PC-9 (cell line): Measurements from ENCODE around the gene OR2V1.

Experiments used
- EZH2 ChIP-seq: fragments of 200-600 bp; sonication (generic); IDR thresholded peaks from 2 replicates; pipeline ENCODE4 v1.8.0; 2017; ENCODE audit warnings: antibody characterized with exemption, low read depth
- TF ChIP-seq, protein P1 (sequence below): fragments of 200-600 bp; sonication (generic); conservative IDR thresholded peaks from 2 replicates; pipeline ENCODE4 v1.6.1; 2017; ENCODE audit warnings: mixed run types, antibody characterized with exemption, mild to moderate bottlenecking, moderate library complexity

DNA sequence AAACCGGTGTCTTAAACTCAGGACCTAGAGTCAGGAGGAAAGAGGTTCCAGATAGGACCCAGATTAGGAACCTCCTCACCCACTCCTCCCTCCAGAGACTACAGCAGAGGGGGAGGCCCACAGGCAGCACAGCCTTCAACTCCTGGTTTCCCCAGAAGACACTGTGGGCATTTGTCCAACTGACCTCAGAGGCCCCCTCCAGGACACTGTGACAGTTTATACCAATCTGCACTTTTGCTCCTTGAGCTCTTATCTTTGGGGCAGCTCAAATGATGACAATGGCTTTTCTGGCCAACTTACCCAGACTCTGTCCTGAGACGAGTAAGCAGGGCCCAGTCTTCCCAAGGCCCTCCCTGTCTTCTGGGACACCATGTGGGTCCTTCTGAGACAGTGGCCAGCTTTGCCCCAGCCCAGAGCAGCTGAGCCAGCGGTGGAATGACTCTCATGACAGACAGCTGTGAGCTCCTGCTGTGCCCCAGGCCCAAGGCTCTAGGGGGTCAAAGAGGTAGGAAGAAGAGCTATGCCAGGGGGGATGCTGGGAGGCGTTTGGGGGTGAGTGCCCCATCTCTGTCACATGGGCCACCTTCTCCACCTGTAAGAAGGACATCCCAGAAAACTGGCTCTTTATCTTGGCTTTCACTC lies 30.7 kb upstream of the OR2V1 start:
- TF ChIP-seq, protein P1, sequence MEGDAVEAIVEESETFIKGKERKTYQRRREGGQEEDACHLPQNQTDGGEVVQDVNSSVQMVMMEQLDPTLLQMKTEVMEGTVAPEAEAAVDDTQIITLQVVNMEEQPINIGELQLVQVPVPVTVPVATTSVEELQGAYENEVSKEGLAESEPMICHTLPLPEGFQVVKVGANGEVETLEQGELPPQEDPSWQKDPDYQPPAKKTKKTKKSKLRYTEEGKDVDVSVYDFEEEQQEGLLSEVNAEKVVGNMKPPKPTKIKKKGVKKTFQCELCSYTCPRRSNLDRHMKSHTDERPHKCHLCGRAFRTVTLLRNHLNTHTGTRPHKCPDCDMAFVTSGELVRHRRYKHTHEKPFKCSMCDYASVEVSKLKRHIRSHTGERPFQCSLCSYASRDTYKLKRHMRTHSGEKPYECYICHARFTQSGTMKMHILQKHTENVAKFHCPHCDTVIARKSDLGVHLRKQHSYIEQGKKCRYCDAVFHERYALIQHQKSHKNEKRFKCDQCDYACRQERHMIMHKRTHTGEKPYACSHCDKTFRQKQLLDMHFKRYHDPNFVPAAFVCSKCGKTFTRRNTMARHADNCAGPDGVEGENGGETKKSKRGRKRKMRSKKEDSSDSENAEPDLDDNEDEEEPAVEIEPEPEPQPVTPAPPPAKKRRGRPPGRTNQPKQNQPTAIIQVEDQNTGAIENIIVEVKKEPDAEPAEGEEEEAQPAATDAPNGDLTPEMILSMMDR = no peak
- no peak for TF ChIP-seq EZH2
